Effector memory CD8-positive, alpha-beta T cell (primary cell): ENCODE data around the gene PLXDC1.
A peak's percentile ranks its signal among the peaks of the same experiment; 100 is the strongest.

ENCODE experiments used
- ATAC-seq: fragments of 150-1000 bp; cut with Tn5 transposase; replicated peaks from 2 replicates; pipeline ENCODE4 v1.10.0; 2021; ENCODE audit warnings: mild to moderate bottlenecking, moderate library complexity
- DNase-seq, 3 experiments: peaks; one replicate each; pipeline ENCODE4 v3.0.0; 2021
- H3K27ac Mint-ChIP-seq, 2 donors: one replicate each; pipeline ENCODE4 v1.8.0; 2022; ENCODE audit warnings: mild to moderate bottlenecking in 2 of 2, mixed read lengths in 2 of 2, moderate library complexity in 2 of 2
- H3K27me3 Mint-ChIP-seq, 2 donors: one replicate each; pipeline ENCODE4 v1.8.0; 2022; ENCODE audit warnings: mixed read lengths in 2 of 2
- H3K36me3 Mint-ChIP-seq: one replicate; pipeline ENCODE4 v1.8.0; 2022; ENCODE audit warnings: mild to moderate bottlenecking, moderate library complexity, mixed read lengths; ENCODE audit not compliant: insufficient read depth
- H3K4me1 Mint-ChIP-seq, 2 donors: one replicate each; pipeline ENCODE4 v1.8.0; 2022; ENCODE audit warnings: low read depth in 2 of 2, mixed read lengths in 2 of 2
- H3K4me3 Mint-ChIP-seq, 2 donors: one replicate each; pipeline ENCODE4 v1.8.0; 2022; ENCODE audit warnings: mild to moderate bottlenecking in 2 of 2, mixed read lengths in 2 of 2, moderate library complexity in 2 of 2
- H3K9me3 Mint-ChIP-seq, 2 donors: one replicate each; pipeline ENCODE4 v1.8.0; 2022; ENCODE audit warnings: mixed read lengths in 2 of 2

PLXDC1 gene

DNA sequence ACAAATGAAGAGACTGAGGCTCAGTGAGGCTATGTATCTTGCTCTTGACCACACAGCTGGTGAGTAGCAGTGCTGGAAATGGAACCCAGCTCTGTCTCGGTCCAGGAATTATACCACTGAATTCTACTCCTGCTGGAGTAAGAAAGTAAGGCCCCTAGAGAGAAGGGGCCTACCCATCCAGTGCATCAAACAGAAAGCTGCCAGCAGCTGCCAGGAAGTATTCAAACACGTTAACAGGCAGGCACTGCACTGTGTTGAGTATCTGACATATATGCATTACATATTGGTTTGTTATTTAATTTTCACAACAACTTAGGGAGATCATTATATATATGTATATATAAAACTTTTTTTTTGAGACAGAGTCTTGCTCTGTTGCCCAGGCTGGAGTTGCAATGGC, 10.5 kb upstream of the PLXDC1 start:
- Mint-ChIP-seq H3K9me3 (no peaks in the 10 kb centered on the region), H3K4me1 (peaks cover 15 to 21% of the 10 kb centered on the region in 2 donors), H3K4me3 (no peak overlapping the region), H3K27me3 (no peaks in the 10 kb centered on the region), H3K27ac (no peak overlapping the region), H3K36me3 (peaks cover 5% of the 10 kb centered on the region)
- ATAC-seq (no peak), DNase-seq (no peak)

DNA sequence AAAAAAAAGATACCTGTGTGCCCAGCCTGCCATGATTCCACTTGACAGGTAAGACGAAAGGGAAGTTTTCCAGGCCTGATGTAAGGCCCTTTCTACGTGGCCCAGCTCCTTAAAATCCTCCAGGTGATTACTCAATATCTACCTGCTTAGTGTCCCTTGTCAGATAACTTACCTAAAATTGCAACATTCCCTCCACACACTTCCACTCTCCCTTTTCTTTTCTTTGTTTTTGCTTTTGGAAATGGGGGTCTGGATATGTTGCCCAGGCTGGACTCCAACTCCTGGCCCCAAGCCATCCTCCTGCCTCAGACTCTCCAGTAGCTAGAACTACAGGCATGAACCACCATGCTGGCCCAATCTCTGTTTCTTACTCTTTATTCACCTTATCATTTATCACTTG, 7.2 kb upstream of the PLXDC1 start:
- DNase-seq = no peak
- Mint-ChIP-seq H3K36me3 (peaks cover 32% of the 10 kb centered on the region), H3K4me3 (no peak overlapping the region), H3K9me3 (peaks cover 0 to under 1% of the 10 kb centered on the region in 2 donors), H3K27ac (no peak overlapping the region), H3K4me1 (peaks cover 9 to 10% of the 10 kb centered on the region in 2 donors), H3K27me3 (peaks cover 0 to 12% of the 10 kb centered on the region in 2 donors)
- ATAC-seq = no peak

DNA sequence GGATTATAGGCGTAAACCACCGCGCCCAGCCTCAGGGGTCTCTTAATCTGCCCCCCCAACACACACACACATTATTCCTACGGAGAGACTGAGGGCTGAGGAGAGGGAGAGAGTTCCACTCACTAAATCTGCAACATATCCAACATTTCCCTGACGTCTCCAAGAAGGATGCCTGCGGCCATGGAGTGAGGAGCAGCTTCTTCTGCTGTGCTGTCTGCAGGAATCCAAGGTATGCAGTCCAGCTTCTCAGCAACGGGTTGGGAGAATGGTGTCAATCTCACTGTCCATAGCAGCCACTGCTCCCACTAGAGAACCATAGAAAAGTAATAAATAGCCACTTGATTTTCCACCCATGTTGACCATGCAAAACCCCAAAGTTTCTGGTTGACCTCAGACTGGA, 5.1 kb upstream of the PLXDC1 start:
- peaks cover 25 to 27% of the 10 kb centered on the region in 2 donors for H3K4me1 Mint-ChIP-seq
- peaks cover 0 to 1% of the 10 kb centered on the region in 2 donors for H3K9me3 Mint-ChIP-seq
- H3K27me3 Mint-ChIP-seq = peaks cover 0 to 15% of the 10 kb centered on the region in 2 donors
- DNase-seq = no peak
- H3K36me3 Mint-ChIP-seq = peaks cover 49% of the 10 kb centered on the region
- no peak overlapping the region for H3K4me3 Mint-ChIP-seq
- ATAC-seq = no peak
- H3K27ac Mint-ChIP-seq = no peak overlapping the region

DNA sequence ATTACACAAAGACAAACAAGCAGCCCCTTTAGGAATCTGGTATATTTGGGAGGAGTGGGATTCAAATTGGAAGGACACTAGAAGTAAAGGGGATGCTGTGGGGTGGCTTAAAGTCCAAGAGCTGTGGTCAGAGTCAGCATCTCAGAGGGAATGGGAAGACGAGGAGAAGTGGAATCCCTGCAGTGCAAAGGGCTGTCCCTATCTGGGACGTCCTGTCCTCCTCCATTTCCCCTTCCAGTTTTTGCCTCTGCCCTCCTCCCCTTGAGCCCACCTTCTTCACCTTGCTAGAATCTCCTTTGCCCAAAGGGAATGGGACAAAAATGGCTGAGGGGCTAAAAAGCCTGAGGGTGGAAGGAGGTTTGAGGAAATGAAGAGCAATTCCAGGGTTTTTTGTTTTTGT, 4.2 kb upstream of the PLXDC1 start:
- no peak overlapping the region for H3K4me3 Mint-ChIP-seq

DNA sequence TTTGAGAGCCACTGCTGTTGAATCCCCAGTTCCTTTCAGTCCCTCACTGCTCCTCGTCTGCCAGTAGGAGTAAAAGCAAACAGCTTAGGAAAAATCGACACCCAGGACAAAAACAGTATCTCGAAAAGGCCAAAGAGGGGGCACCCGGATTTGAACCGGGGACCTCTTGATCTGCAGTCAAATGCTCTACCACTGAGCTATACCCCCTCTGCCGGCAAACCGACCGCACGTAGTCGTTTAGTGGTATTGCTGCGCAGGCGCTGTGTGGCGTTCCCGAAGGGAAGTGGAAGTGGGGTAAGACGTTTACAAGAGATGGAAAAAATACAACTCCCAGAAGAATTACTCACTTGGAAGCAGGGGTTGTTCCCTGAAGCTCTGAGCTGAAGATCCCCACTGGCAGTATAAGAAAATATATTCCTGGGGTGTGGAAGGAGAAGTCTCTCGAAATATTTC, 2.2 kb upstream of the PLXDC1 start:
- peaks cover 0 to 1% of the 10 kb centered on the region in 2 donors for H3K9me3 Mint-ChIP-seq
- H3K36me3 Mint-ChIP-seq = peaks cover 49% of the 10 kb centered on the region
- peaks cover 39 to 41% of the 10 kb centered on the region in 2 donors for H3K4me1 Mint-ChIP-seq
- peaks cover 0 to 36% of the 10 kb centered on the region in 2 donors for H3K27me3 Mint-ChIP-seq
- H3K27ac Mint-ChIP-seq = peak overlapping the region; percentile 100
- peak overlapping the region; percentile 99 to 100 for H3K4me3 Mint-ChIP-seq
- DNase-seq (peak; percentile 90 to 95 (median 92)), ATAC-seq (peak; percentile 63)

More for the DNA sequence above, 4.2 kb upstream of the PLXDC1 start:
- H3K36me3 Mint-ChIP-seq = peaks cover 49% of the 10 kb centered on the region
- no peak for ATAC-seq
- peaks cover 0 to 1% of the 10 kb centered on the region in 2 donors for H3K9me3 Mint-ChIP-seq
- H3K4me1 Mint-ChIP-seq = peaks cover 25 to 27% of the 10 kb centered on the region in 2 donors
- peaks cover 0 to 17% of the 10 kb centered on the region in 2 donors for H3K27me3 Mint-ChIP-seq
- H3K27ac Mint-ChIP-seq = no peak overlapping the region
- no peak for DNase-seq

DNA sequence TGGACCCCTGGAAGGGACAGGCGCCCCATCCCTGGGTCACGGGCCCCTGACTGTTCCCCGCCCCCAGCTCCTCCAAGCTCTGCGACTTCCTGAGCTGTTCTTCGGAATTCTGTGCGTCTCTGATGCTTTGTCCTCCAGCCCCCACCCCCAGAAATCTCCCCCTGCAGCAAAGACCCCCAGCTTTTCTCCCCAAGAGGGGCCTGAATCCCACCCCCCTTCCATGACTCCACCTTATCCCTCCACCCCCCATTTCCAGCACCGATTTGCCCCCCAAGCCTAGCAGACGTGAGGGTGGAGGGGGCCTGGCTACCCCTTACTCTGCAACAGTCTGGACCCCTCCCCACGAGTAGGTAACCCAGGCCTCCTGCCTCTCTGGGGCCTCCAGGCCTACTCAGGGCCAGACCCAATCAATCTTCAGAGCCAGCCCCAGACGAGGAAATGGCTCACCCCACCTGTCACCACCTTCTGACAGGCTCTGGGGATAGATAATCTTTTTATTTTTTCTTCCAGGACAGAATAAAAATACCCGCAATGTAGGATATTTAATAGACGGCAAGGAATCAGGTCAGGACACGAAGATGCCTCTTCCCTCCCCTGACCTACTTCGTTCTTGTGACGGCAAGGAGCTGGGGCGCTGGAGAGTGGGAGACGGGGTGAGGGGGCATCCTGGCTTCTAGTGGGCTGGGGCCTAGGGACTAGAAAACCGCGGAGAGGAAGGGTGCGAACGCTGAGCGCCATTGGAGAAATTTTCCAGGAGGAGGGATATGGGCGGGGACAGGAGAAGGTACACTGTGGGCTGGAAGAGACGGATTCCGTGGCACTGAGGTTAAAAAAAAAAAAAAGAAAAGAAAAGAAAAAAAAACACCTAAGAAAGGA, 744 bp upstream of the PLXDC1 start:
- H3K4me1 Mint-ChIP-seq = peaks cover 39 to 41% of the 10 kb centered on the region in 2 donors
- DNase-seq (peak in 2 of 3 experiments; percentile 8 to 32), ATAC-seq (no peak)
- H3K4me3 Mint-ChIP-seq = peak overlapping the region; percentile 99 to 100
- H3K27me3 Mint-ChIP-seq = peaks cover 0 to 36% of the 10 kb centered on the region in 2 donors
- peak overlapping the region; percentile 100 for H3K27ac Mint-ChIP-seq
- H3K36me3 Mint-ChIP-seq = peaks cover 49% of the 10 kb centered on the region
- peaks cover 0 to 1% of the 10 kb centered on the region in 2 donors for H3K9me3 Mint-ChIP-seq

DNA sequence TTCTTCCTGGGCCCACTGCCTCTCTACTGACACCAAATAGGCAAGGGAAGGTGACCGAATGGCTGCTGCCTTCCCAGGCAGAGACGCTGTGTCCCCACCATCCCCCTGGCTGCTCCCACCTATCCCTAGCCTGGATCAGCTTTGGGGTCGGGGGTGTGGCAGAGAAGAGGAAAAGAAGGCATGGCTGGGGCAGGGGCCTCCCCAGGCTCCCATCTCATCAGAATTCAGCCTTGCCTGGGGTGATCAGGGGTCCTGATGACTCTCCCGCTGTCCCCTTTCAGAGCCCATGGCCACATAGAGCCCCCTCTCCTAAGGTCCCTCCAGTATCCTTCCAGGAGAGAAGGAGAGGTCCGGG, 665 bp downstream of the PLXDC1 start:
- peak overlapping the region; percentile 59 to 73 for H3K4me3 Mint-ChIP-seq
- H3K9me3 Mint-ChIP-seq = peaks cover 0 to 1% of the 10 kb centered on the region in 2 donors
- DNase-seq (no peak), ATAC-seq (no peak)
- no peak overlapping the region for H3K27ac Mint-ChIP-seq
- peaks cover 40% of the 10 kb centered on the region for H3K36me3 Mint-ChIP-seq
- peaks cover 39 to 41% of the 10 kb centered on the region in 2 donors for H3K4me1 Mint-ChIP-seq
- H3K27me3 Mint-ChIP-seq = peaks cover 0 to 36% of the 10 kb centered on the region in 2 donors

DNA sequence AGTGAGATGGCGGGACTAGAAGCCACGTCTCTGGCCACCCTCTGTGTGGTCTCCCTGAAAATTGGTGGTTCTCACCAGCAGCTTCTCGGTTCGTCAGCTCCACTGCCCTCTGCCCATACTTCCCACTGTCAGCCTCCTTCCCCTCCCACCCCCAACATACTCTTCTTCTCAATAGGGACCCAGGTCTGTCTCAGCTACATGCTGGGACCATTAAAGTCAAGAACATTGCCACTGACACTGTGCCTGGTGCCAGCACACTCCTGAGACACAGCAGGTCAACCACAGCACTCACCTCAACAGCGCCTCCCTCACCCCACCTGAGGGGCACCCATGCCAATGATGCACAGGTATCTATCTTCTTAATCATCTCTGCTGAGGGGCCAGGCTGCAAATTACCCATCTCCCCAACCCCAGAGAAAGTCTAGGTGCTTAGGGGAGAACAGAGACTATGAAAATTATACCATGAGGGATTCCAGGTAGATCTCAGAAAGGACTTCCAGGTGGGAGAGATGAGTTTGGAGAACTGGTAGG, 1.3 kb downstream of the PLXDC1 start:
- Mint-ChIP-seq H3K27ac (peak overlapping the region in 1 of 2 donors; percentile 63), H3K27me3 (peaks cover 0 to 36% of the 10 kb centered on the region in 2 donors), H3K9me3 (peaks cover 0 to 1% of the 10 kb centered on the region in 2 donors), H3K36me3 (peaks cover 35% of the 10 kb centered on the region), H3K4me1 (peaks cover 39 to 41% of the 10 kb centered on the region in 2 donors), H3K4me3 (peak overlapping the region; percentile 59 to 73)
- ATAC-seq (no peak), DNase-seq (no peak)

DNA sequence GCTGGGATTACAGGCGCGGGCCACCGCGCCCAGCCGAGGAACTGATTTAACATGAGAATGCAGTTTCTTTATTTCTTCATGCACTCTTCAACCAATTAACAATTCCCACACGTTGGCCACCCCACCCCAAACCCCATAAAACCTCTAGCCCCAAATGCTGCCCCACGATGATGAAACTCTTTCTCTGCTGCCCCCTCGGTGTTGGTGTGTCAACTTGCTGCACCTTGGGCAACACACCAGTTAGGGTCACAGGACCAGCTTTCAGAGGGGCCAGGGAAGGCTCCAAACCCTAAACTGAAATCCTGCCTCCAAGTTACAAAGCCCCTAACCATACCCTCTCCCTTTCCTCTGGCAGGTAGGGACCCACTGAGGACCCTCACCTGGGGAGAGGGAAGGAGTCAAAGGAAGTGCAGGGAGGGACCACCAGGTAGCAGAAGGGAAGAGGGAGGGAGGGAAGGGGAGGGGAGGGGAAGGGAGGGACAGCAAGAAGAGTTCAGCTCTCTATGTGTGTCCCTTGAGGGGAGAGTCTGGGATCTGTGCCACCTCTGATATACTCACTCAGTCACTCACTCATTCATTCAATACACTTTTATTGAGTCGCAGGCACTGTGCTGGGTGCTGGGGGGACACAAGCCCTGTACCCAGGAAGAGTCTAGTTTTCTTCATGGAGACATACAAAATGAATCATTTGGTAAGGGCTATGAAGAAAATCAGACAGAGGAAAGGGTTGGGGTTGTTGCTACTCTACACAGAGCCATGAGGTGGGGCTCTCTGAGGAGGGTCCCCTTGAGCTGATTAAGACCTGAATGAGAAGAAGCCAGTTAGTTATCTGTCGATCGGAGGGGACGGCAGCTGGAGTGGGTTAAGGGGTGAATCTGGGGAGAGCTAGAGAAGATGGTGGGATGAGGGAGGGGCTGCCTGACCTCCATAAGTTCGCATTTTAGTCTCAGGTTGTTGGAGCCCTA, 3.9 kb downstream of the PLXDC1 start:
- Mint-ChIP-seq H3K9me3 (no peaks in the 10 kb centered on the region), H3K27ac (no peak overlapping the region), H3K4me3 (no peak overlapping the region), H3K4me1 (peaks cover 21 to 25% of the 10 kb centered on the region in 2 donors), H3K27me3 (peaks cover 0 to 21% of the 10 kb centered on the region in 2 donors), H3K36me3 (peaks cover 9% of the 10 kb centered on the region)
- ATAC-seq (no peak), DNase-seq (no peak)

DNA sequence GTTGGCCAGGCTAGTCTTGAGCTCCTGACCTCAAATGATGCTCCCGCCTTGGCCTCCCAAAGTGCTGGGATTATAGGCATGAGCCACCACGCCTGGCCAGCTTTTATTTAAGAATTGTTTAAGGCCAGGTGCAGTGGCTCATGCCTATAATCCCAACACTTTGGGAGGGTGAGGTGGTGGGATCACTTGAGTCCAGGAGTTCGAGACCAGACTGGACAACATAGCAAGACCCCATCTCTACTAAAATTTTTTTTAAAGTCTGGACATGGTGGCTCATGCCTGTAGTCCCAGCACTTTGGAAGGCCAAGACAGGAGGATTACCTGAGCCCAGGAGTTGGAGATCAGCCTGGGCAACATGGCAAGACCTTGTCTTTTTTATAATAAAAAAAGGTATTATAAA, 5.2 kb downstream of the PLXDC1 start:
- no peak overlapping the region for H3K27ac Mint-ChIP-seq
- peaks cover 0 to 21% of the 10 kb centered on the region in 2 donors for H3K27me3 Mint-ChIP-seq
- H3K4me1 Mint-ChIP-seq = peaks cover 12 to 16% of the 10 kb centered on the region in 2 donors
- H3K36me3 Mint-ChIP-seq = no peaks in the 10 kb centered on the region
- DNase-seq = no peak
- H3K9me3 Mint-ChIP-seq = no peaks in the 10 kb centered on the region
- H3K4me3 Mint-ChIP-seq = no peak overlapping the region
- ATAC-seq = no peak

DNA sequence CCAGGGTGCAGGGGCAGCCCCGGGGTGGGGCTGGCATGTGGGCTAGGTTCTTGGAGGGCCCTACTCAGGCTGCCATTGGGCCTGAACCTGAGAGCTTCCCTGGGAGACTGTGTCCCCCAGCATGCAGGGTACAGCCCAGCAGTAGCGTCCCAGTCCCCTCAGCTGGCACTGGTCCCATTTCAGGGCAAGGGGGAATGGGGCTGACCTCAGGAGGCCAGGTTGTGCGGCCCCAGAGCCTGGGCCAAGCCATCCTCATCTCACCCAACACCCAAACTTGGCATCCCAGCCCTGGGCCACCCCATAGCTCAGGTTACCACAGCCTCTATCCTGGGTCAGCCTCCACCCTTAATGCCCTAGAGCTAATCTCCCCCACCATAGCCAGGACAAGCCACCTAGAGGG, 6.3 kb downstream of the PLXDC1 start:
- peaks cover 0 to 13% of the 10 kb centered on the region in 2 donors for H3K27me3 Mint-ChIP-seq
- H3K4me1 Mint-ChIP-seq = peaks cover 9 to 12% of the 10 kb centered on the region in 2 donors
- H3K9me3 Mint-ChIP-seq = no peaks in the 10 kb centered on the region
- H3K27ac Mint-ChIP-seq = peak overlapping the region in 1 of 2 donors; percentile 10
- DNase-seq (no peak), ATAC-seq (no peak)
- no peak overlapping the region for H3K4me3 Mint-ChIP-seq
- no peaks in the 10 kb centered on the region for H3K36me3 Mint-ChIP-seq

DNA sequence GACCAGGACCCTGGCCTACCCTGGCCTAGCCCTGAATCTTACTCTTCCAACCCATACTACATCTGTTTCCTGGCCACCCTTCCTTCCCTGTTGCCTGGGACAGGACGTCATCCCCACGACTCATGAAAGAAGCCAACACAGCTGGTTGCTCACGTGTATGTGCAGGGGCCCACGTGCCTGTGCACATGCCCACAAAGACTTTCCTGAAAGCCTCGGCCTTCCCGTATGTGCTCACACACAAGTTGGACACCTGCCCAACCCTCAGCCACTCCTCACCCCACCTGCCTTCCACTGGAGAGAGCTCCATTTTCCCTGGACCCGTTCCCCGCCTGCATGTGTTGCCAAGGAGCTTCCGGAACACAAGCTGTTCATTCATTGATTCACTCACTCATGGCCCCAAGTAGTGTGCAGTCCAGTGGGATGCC, 7.0 kb downstream of the PLXDC1 start:
- DNase-seq (no peak), ATAC-seq (no peak)
- Mint-ChIP-seq H3K27ac (no peak overlapping the region), H3K36me3 (no peaks in the 10 kb centered on the region), H3K27me3 (peaks cover 0 to 6% of the 10 kb centered on the region in 2 donors), H3K4me3 (no peak overlapping the region), H3K9me3 (no peaks in the 10 kb centered on the region), H3K4me1 (peaks cover 5 to 6% of the 10 kb centered on the region in 2 donors)

DNA sequence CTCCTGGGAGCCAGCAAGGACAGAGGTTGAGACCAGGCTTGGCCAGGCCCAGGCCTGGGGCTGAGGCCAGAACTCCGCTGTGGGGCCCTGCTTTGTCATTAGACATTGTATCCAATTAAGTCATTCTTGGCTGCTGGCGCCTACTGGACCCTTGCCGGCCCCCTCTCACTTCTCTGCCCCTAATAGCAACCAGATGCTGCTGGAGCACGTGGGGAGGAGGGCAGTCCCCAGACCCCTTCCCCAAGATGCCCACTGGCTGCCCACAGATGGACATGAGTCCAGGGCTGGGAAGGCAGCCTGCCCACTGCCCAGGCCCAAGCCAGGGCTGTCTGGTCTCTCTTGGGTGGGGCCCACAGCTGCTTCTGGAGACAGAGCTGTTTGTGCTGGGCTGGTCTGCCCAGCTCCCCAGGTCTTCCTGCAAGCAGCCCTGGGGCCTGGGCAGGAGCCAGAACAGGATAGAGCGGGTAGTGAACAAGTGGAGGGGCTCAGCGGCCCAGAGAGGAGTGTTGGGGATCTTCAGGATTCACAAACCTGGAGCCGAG, 7.8 kb downstream of the PLXDC1 start:
- H3K27ac Mint-ChIP-seq = peak overlapping the region in 1 of 2 donors; percentile 79
- H3K36me3 Mint-ChIP-seq = no peaks in the 10 kb centered on the region
- no peak for ATAC-seq
- no peaks in the 10 kb centered on the region for H3K27me3 Mint-ChIP-seq
- H3K4me3 Mint-ChIP-seq = no peak overlapping the region
- peaks cover 4% of the 10 kb centered on the region in 2 donors for H3K4me1 Mint-ChIP-seq
- H3K9me3 Mint-ChIP-seq = no peaks in the 10 kb centered on the region
- no peak for DNase-seq
